ENCODE data around the gene MTA2. TPM values are rescaled to one million over a fixed set of nuclear protein-coding genes. Genes with fewer than 3 reads are reported as not detected.

Gene MTA2
- total and polyA plus RNA-seq, 2 of the 8 experiments (the other 6 are each of a cell fraction or from before 2014, with no cell fraction given) = 25.7 to 114 TPM

DNA sequence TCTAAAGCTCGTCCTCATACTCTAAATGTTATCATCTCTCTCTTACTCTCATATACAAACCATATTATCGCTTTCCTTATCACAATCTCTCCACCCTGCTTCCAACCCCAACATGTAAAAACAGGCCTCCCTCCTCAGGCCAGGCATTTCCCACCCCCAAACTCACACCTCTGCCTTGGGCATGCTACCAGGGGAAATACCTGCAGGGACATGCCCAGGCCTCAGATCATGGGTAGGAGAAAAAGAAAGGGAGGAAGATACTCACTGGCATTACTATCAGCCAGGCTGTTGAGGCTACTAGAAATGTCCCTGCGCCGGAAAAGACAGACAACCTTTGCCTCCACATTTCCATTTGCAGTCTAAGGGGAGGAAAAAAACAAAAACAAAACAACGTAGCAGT is 1.8 kb downstream of the MTA2 start (continued):
- TF ChIP-seq EP300 (IDR thresholded peaks at IDR 0.05; ENCODE audit: borderline replicate concordance in 1 of 2, low read depth in 2 of 2, low read length in 2 of 2) = no peak

Data from H1 (cell line).